ENCODE results near the gene GCLM.

DNA sequence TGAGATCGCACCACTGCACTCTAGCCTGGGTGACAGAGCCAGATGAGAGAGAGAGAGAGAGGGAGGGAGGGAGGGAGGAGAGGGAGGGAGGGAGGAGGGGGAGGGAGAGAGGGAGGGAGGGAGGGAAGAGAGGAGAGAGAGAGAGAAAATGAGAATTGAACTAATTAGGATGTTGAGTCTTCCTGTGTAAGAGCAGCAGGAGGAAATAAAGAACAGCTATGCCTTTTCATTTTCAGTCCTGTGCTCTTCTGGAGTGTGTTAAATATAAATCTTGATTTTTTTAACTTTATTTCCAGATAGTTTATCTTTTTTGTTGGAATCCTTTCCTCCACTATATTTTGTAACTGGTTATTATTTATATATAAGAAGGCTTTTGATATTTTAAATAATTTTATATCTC, 57.4 kb downstream of the GCLM start:
- TF ChIP-seq CTCF (conservative IDR thresholded peaks at IDR 0.05; ENCODE audit: low read depth, low read length) (no peak), EZH2 (IDR thresholded peaks at IDR 0.05; ENCODE audit: low read length, unreplicated experiment) (no peak)
